ENCODE measurements around the gene ARF5.

ARF5 gene

GRCh38 chr7:127635659-127636285 lies 47.6 kb downstream of the ARF5 start:
- peaks cover 7% of the 10 kb centered on the region for H3K4me1 ChIP-seq (ENCODE audit: control insufficient read depth, insufficient read depth, low read length, unreplicated experiment)
- no peak overlapping the region for H3K4me3 ChIP-seq (ENCODE audit: low read depth, low read length)
- H3K27ac ChIP-seq (ENCODE audit: low read depth, low read length), result no peak overlapping the region
- H2AFZ ChIP-seq (ENCODE audit: low read length, unreplicated experiment), result no peak overlapping the region
- no peaks in the 10 kb centered on the region for H3K36me3 ChIP-seq (ENCODE audit: insufficient read depth, low read length)
- no peaks in the 10 kb centered on the region for H3K27me3 ChIP-seq (ENCODE audit: insufficient read depth, low read length)
- no peaks in the 10 kb centered on the region for H3K79me2 ChIP-seq (ENCODE audit: control insufficient read depth, insufficient read depth, low read length, unreplicated experiment)

- no peak overlapping the region for H3K27ac ChIP-seq (ENCODE audit: low read depth, low read length)
- no peaks in the 10 kb centered on the region for H3K36me3 ChIP-seq (ENCODE audit: insufficient read depth, low read length)
- no peak overlapping the region for H3K4me3 ChIP-seq (ENCODE audit: low read depth, low read length)
- H2AFZ ChIP-seq (ENCODE audit: low read length, unreplicated experiment), result no peak overlapping the region
- H3K79me2 ChIP-seq (ENCODE audit: control insufficient read depth, insufficient read depth, low read length, unreplicated experiment), result no peaks in the 10 kb centered on the region
- peaks cover 7% of the 10 kb centered on the region for H3K4me1 ChIP-seq (ENCODE audit: control insufficient read depth, insufficient read depth, low read length, unreplicated experiment)
- no peaks in the 10 kb centered on the region for H3K27me3 ChIP-seq (ENCODE audit: insufficient read depth, low read length)
These were observed 50.0 kb downstream of the ARF5 start for GRCh38 chr7:127638197-127638596.
